HEK293T (cell line): ENCODE measurements around the gene HTR1B.

Source experiments
- FOXA1 ChIP-seq: fragments of 450-650 bp; IDR thresholded peaks from 2 replicates; pipeline ENCODE4 v1.6.1; 2016; ENCODE audit warnings: mild to moderate bottlenecking
- SUZ12 ChIP-seq: fragments of 450-650 bp; IDR thresholded peaks from 2 replicates; pipeline ENCODE4 v1.6.1; 2016; ENCODE audit warnings: mild to moderate bottlenecking

- TF ChIP-seq SUZ12 (no peak), FOXA1 (no peak)
Observed at GRCh38 chr6:77416839-77417238, 46.5 kb downstream of the HTR1B start.
